ENCODE data around the gene SHANK1.
A peak's percentile ranks its signal among the peaks of the same experiment; 100 is the strongest.

SHANK1 gene

DNA sequence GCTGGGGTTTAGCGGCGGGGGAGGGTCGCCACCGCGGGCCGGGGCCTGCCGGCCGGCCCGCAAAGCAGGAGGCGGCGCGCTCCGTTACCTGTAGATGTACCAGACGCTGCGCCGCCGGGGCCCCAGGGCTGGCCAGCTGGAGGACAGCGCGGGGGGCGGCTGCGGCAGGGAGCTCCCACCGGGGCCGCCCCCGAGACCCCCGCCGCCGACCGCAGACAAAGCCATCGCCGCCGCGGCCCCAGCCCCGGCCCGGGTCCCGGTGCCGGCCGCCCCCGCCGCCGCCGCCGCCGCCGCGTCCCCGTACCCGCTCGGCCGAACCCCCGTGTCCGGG, 24.8 kb downstream of the SHANK1 start:
- DNase-seq (ENCODE audit: insufficient read length, low spot score) = no peak
- no peak for FAIRE-seq
- TF ChIP-seq SPI1 (IDR thresholded peaks at IDR 0.05; ENCODE audit: low read depth, low read length) (no peak), POU2F2 (IDR thresholded peaks at IDR 0.05; ENCODE audit: low read depth, low read length) (no peak), PAX5 (IDR thresholded peaks at IDR 0.05; ENCODE audit: insufficient read depth, low read length, severe bottlenecking) (no peak), POLR2A (IDR thresholded peaks at IDR 0.05; ENCODE audit: low read depth, low read length) (no peak), POLR2AphosphoS5 (IDR thresholded peaks at IDR 0.05; ENCODE audit: low read depth, low read length) (no peak), TAF1 (IDR thresholded peaks at IDR 0.05; ENCODE audit: low read depth, low read length) (no peak)

DNA sequence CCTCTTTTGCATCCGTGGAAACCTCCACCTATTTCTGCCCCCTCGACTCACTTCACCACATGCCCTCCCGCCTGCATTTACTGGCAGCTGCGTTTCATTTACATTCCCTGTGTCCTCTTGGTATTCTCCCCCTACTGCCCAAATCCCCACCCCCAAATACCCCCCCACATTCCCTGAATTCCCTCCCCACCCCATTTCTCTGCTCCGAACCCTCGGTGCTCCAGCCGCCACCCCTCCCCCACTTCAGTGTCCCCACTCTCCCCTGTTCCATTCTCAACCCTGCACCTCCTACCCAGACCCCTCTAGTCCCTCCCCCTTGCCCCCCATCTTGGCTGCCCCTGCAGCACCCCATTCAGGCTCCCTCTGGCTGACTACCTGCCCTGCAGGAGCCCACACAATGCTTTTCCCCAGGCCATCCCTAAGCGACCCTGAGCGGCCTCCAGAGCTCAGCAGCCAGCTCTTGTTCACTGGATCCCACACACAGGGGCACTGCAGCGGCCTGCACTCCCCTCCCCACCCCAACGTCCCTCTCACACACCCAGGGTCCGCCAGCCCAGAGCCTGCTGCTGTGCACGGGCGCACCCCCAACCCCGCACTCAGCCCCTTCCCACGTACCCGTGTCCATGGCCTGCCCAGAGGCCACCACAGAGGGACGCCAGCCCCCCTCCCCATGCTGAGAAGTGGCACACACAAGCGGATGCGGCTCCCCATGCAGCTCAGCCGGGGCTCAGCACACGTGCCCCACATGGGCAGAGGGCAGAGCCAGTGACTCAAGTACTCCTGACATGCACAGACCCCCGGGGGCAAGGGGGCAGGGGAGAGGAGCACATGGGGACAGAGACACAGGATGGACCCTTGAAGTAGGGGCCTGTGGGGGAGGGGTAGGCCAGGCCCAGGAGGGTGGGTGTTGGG, 26.3 kb downstream of the SHANK1 start:
- TF ChIP-seq SPI1 (IDR thresholded peaks at IDR 0.05; ENCODE audit: low read depth, low read length) = no peak
- TF ChIP-seq POU2F2 (IDR thresholded peaks at IDR 0.05; ENCODE audit: low read depth, low read length) = no peak
- TF ChIP-seq TAF1 (IDR thresholded peaks at IDR 0.05; ENCODE audit: low read depth, low read length) = no peak
- TF ChIP-seq POLR2AphosphoS5 (IDR thresholded peaks at IDR 0.05; ENCODE audit: low read depth, low read length) = no peak
- TF ChIP-seq PAX5 (IDR thresholded peaks at IDR 0.05; ENCODE audit: insufficient read depth, low read length, severe bottlenecking) = no peak
- TF ChIP-seq POLR2A (IDR thresholded peaks at IDR 0.05; ENCODE audit: low read depth, low read length) = no peak
- FAIRE-seq (no peak), DNase-seq (ENCODE audit: insufficient read length, low spot score) (no peak)

DNA sequence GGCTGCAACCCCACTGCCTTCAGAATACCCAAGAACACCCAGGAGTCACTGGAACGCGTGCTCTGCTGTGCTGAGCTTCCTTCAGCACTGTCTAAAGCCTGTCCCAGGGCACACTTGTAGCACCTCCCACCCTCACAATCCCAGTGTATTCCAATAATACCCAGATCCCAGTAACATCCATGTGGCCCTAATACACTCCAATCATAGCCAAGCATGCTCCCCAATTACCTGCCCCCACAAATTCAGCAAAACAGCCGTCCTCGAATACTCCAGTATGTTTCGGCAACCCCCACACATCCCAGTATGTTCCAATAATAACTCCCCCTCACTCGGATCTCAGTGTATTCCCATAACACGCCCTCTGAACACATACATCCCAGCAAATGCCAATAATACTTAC, 29.2 kb downstream of the SHANK1 start:
- no peak for TF ChIP-seq POLR2A (IDR thresholded peaks at IDR 0.05; ENCODE audit: low read depth, low read length)
- TF ChIP-seq POLR2AphosphoS5 (IDR thresholded peaks at IDR 0.05; ENCODE audit: low read depth, low read length) = no peak
- TF ChIP-seq POU2F2 (IDR thresholded peaks at IDR 0.05; ENCODE audit: low read depth, low read length) = no peak
- no peak for TF ChIP-seq TAF1 (IDR thresholded peaks at IDR 0.05; ENCODE audit: low read depth, low read length)
- DNase-seq (ENCODE audit: insufficient read length, low spot score) = no peak
- no peak for FAIRE-seq

DNA sequence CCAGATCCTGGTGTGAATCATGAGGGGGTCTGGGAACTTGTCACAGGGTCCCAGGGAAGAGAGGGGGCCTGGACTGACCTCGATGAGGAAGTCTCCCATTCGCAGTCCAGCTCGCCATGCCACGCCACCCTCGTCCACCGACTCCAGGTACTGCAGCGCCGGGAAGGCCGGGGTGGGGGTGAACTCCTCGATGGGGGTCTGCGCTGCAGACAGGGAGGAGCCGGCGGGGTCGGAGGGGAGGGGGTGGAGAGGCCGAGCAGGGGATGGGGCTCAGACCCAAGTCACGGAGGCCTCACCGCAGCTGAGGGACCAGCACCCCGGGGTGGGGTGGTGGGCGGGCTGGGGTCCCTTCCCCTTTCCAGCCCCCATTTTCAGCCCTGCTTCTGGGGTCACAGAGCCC, 30.8 kb downstream of the SHANK1 start:
- FAIRE-seq (no peak), DNase-seq (ENCODE audit: insufficient read length, low spot score) (no peak)
- no peak for TF ChIP-seq POLR2AphosphoS5 (IDR thresholded peaks at IDR 0.05; ENCODE audit: low read depth, low read length)
- no peak for TF ChIP-seq POLR2A (IDR thresholded peaks at IDR 0.05; ENCODE audit: low read depth, low read length)
- TF ChIP-seq TAF1 (IDR thresholded peaks at IDR 0.05; ENCODE audit: low read depth, low read length) = no peak
- no peak for TF ChIP-seq POU2F2 (IDR thresholded peaks at IDR 0.05; ENCODE audit: low read depth, low read length)
- no peak for TF ChIP-seq PAX5 (IDR thresholded peaks at IDR 0.05; ENCODE audit: insufficient read depth, low read length, severe bottlenecking)
- no peak for TF ChIP-seq SPI1 (IDR thresholded peaks at IDR 0.05; ENCODE audit: low read depth, low read length)

DNA sequence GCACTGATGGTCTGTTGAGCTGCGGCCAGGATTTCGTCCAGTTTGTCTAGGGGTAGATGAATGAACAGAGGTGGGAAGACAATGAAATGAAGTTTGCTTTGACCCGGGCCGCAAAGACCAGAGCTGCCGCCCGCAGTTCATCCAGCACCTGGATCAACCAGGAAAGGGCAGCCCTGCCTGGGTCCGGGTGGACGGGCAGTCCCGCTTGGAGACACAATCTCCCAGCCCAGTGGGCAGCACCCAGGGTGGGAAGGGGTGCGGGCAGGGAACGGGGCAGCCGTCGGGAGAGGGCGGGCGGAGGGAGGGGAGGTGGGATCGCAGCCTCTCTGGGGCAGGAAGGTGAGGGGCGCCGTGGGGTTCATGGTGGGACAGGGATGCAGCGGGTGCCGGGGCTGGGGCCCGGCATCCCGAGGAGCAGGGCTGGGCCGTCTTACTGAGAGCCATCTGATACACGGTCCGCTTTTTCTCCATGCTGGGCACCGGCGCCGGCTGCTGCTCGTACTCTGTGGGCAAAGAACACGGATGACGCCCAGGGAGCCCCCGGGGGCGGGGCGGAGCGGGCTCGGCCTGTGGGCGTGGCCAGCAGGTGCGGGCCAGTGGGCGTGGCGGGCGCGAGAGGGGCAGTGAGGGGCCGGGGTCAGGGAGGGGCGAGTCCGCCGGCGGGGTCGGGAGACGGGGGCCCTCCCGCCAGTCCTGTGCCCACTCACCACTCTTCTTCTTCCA, 33.1 kb downstream of the SHANK1 start:
- no peak for TF ChIP-seq POU2F2 (IDR thresholded peaks at IDR 0.05; ENCODE audit: low read depth, low read length)
- TF ChIP-seq POLR2AphosphoS5 (IDR thresholded peaks at IDR 0.05; ENCODE audit: low read depth, low read length) = no peak
- no peak for TF ChIP-seq POLR2A (IDR thresholded peaks at IDR 0.05; ENCODE audit: low read depth, low read length)
- TF ChIP-seq TAF1 (IDR thresholded peaks at IDR 0.05; ENCODE audit: low read depth, low read length) = no peak
- TF ChIP-seq PAX5 (IDR thresholded peaks at IDR 0.05; ENCODE audit: insufficient read depth, low read length, severe bottlenecking) = no peak
- no peak for TF ChIP-seq SPI1 (IDR thresholded peaks at IDR 0.05; ENCODE audit: low read depth, low read length)
- DNase-seq (ENCODE audit: insufficient read length, low spot score) (no peak), FAIRE-seq (no peak)

DNA sequence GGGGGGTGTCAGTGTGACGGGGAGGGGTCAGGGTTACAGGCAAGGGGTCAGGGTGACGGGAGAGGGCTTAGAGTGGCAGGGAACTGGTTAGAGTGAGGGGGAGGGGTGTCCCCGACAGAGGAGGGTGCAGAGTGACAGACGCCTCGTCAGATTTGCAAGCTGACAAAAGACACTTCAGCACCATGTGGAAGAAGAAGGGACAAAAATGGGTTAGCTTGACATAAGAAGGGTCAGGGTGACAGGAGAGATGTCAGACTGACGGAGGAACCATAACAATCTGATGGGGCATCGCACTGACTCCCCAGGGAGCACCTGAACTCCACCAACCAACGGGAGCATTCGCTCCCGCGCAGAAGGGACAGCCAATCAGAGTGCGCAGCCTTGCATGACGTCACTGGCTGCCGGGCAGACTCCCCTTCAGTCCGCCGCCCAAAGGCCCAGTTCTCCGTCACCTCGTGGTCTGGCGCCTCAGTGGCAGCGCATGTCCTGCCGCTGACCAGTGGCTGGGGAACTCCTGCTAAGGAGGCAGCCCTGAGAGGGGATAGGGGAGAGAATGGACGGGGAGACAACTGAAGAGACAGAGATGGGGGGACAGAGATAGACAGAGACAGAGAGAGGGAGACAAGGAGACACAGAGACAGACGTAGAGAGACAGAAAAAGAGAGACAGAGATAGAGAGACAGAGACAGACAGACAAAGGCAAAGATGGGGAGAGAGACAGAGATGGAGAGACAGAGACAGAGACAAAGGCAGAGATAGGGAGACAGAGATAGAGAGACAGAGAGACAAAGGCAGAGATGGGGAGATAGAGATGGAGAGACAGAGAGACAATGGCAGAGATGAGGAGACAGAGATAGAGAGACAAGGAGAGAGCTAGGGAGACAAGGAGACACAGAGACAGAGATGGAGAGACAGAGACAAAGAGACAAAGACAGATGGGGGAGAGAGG, 40.2 kb downstream of the SHANK1 start:
- peak; percentile 93 for DNase-seq (ENCODE audit: insufficient read length, low spot score)
- FAIRE-seq = peak; percentile 97
- TF ChIP-seq POLR2A (IDR thresholded peaks at IDR 0.05; ENCODE audit: low read depth, low read length) = no peak

DNA sequence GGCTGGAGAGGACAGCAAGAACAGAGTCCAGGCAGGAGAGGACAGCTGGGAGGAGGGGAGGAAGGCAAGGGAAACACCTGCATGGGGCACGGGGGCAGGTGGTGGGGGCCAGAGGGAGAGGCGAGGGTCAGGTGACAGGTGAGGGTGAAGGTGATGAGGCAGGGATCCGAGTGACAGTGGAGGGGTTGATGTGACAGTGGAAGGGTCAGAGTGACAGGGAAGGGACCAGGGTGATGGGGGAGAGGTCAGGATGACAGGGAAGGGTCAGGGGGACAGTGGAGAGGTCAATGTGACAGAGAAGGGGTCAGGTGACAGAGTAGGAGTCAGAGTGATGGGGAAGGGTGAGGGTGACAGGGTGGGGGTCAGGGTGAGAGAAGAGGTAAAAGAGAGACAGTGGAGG, 41.3 kb downstream of the SHANK1 start:
- no peak for FAIRE-seq
- no peak for TF ChIP-seq SPI1 (IDR thresholded peaks at IDR 0.05; ENCODE audit: low read depth, low read length)
- no peak for TF ChIP-seq POLR2A (IDR thresholded peaks at IDR 0.05; ENCODE audit: low read depth, low read length)
- no peak for DNase-seq (ENCODE audit: insufficient read length, low spot score)

DNA sequence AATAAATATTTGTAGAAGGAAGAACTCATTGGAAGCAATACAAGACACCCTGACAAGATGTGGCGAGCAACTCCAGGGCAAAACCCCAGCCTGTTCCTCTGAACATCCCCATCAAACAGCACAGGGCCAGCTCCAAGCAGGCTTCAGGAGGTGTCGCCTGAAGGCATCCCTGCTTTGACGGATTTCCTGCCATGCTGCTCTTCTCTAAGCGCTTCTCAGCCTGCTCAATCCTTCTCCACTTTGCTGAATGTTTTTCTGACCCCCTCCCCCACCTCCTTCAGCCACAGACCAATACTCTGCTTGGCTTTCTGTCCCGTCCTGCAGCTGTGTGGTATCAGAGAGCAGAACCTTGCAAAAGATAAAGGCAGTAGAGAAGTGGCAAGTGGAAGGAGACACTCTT, 42.0 kb downstream of the SHANK1 start:
- FAIRE-seq (no peak), DNase-seq (ENCODE audit: insufficient read length, low spot score) (no peak)
- TF ChIP-seq TAF1 (IDR thresholded peaks at IDR 0.05; ENCODE audit: low read depth, low read length) (no peak), PAX5 (IDR thresholded peaks at IDR 0.05; ENCODE audit: insufficient read depth, low read length, severe bottlenecking) (no peak), POLR2AphosphoS5 (IDR thresholded peaks at IDR 0.05; ENCODE audit: low read depth, low read length) (no peak), POLR2A (IDR thresholded peaks at IDR 0.05; ENCODE audit: low read depth, low read length) (no peak), POU2F2 (IDR thresholded peaks at IDR 0.05; ENCODE audit: low read depth, low read length) (no peak), SPI1 (IDR thresholded peaks at IDR 0.05; ENCODE audit: low read depth, low read length) (no peak)

DNA sequence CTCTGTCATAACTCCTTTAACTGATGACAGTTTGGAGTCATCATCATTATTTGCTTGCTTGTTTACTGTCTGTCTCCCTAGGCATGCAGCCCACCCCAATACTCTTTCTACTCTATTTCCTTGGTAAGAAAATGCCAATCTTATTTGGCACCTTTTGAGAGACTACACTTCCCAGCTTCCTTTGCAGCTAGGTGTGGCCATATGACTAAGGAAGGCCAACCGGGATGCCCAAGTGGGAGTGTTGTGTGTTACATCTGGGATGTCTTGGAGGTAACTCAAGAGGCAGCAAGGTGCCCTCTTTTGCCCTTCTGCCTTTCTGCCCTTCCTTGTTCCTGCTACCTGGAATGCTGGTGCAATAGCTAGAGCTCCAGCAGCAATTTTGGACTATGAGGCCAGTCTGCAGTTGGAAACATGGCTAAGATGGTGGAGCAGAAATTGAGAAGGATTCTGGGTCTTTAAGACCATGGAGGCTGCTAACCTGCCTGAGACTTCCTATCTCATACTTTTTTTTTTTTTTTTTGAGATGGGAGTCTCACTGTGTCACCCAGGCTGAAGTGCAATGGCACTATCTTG, 42.9 kb downstream of the SHANK1 start:
- TF ChIP-seq SPI1 (IDR thresholded peaks at IDR 0.05; ENCODE audit: low read depth, low read length) = no peak
- no peak for TF ChIP-seq POLR2AphosphoS5 (IDR thresholded peaks at IDR 0.05; ENCODE audit: low read depth, low read length)
- TF ChIP-seq POU2F2 (IDR thresholded peaks at IDR 0.05; ENCODE audit: low read depth, low read length) = no peak
- TF ChIP-seq PAX5 (IDR thresholded peaks at IDR 0.05; ENCODE audit: insufficient read depth, low read length, severe bottlenecking) = no peak
- TF ChIP-seq POLR2A (IDR thresholded peaks at IDR 0.05; ENCODE audit: low read depth, low read length) = no peak
- no peak for TF ChIP-seq TAF1 (IDR thresholded peaks at IDR 0.05; ENCODE audit: low read depth, low read length)
- FAIRE-seq (no peak), DNase-seq (ENCODE audit: insufficient read length, low spot score) (no peak)

Measured in GM12891 (cell line).